HepG2 (cell line): ENCODE measurements around the gene C10orf90. TPM values are rescaled to one million over a fixed set of nuclear protein-coding genes. Genes with fewer than 3 reads are reported as not detected.
A peak's percentile ranks its signal among the peaks of the same experiment; 100 is the strongest.

Experiments used
- ATAC-seq: fragments of 200-7000 bp; cut with Tn5 transposase; 3 replicates; pipeline ENCODE4 v1.9.1; 2020; ENCODE audit warnings: mild to moderate bottlenecking, moderate library complexity
- BruUV-seq: library from RNA; stranded (reverse); fragments of 400-500 nt; replicated peaks from 2 replicates; lab custom pipeline; 2021; lab: Mats Ljungman, UMichigan
- CTCF ChIA-PET: fragments of 300-600 bp; formaldehyde crosslinking; extraction: SDS; loops from one replicate; lab custom pipeline; 2021; ENCODE audit warnings: low total read pairs, inconsistent platforms, low intra/inter-chr PET ratio; lab: Yijun Ruan, JAX
- POLR2A ChIA-PET: fragments of 350-600 bp; sonication (Branson Sonifier 250); formaldehyde crosslinking; loops from one replicate; lab custom pipeline; 2020; ENCODE audit warnings: antibody characterized with exemption, inconsistent platforms; lab: Yijun Ruan, JAX
- DNase-seq: peaks from one replicate; pipeline ENCODE4 v3.0.0-alpha.2; 2015; ENCODE audit warnings: low spot score
- FAIRE-seq: peaks from 3 replicates; lab custom pipeline; 2011; peaks lifted over from hg19 to GRCh38; lab: Jason Lieb, UNC
- H2AFZ ChIP-seq: one replicate; pipeline ENCODE4 v1.6.1; 2011; ENCODE audit warnings: low read length, inconsistent platforms
- H3K27ac ChIP-seq: fragments of 300-600 bp; 3 replicates; pipeline ENCODE4 v1.8.0; 2011; ENCODE audit warnings: mixed run types, mild to moderate bottlenecking, mixed read lengths, low read length, inconsistent platforms; ENCODE audit not compliant: insufficient read depth; ENCODE audit errors: extremely low read length
- H3K27me3 ChIP-seq, 2 experiments: fragments of 200-600 bp in 1 of 2; 2 replicates in 1 of 2; 3 replicates in 1 of 2; pipeline versions ENCODE4 v1.6.0 to v1.8.0; 2011; ENCODE audit warnings: low read length in 2 of 2, mild to moderate bottlenecking in 2 of 2, moderate library complexity in 2 of 2, inconsistent platforms in 1 of 2; ENCODE audit not compliant: insufficient read depth in 2 of 2, control insufficient read depth in 1 of 2
- H3K36me3 ChIP-seq, 2 experiments: fragments of 200-600 bp in 1 of 2; replicated peaks in 1 of 2; 2 replicates in 1 of 2; 3 replicates in 1 of 2; pipeline versions ENCODE4 v1.5.1 to v1.8.0; 2011; ENCODE audit warnings: low read length in 2 of 2, inconsistent platforms in 1 of 2; ENCODE audit not compliant: insufficient read depth in 2 of 2, control insufficient read depth in 1 of 2
- H3K4me1 ChIP-seq: 2 replicates; pipeline ENCODE4 v1.5.1; 2012; ENCODE audit warnings: low read length, inconsistent platforms; ENCODE audit not compliant: insufficient read depth
- H3K4me2 ChIP-seq: 2 replicates; pipeline ENCODE4 v1.6.0; 2011; ENCODE audit warnings: low read depth, low read length, inconsistent platforms
- H3K4me3 ChIP-seq, 3 experiments: fragments of 200-600 bp in 1 of 3; sonication (generic), shearing (Covaris generic) in 1 of 3; replicated peaks in 1 of 3; 2 replicates each; pipeline ENCODE4 v1.5.1; 2011 to 2016; ENCODE audit warnings: low read length in 3 of 3, inconsistent platforms in 2 of 3, low read depth in 2 of 3, mild to moderate bottlenecking in 2 of 3, control low read depth in 1 of 3, mixed read lengths in 1 of 3; ENCODE audit not compliant: insufficient read depth in 1 of 3
- H3K79me2 ChIP-seq: one replicate; pipeline ENCODE4 v1.6.1; 2011; ENCODE audit warnings: low read length, inconsistent platforms; ENCODE audit not compliant: insufficient read depth
- H3K9ac ChIP-seq: 2 replicates; pipeline ENCODE4 v1.6.0; 2011; ENCODE audit warnings: mild to moderate bottlenecking, low read depth, low read length, inconsistent platforms; ENCODE audit not compliant: insufficient read depth
- H3K9me3 ChIP-seq: 2 replicates; pipeline ENCODE4 v1.5.1; 2012; ENCODE audit warnings: mild to moderate bottlenecking, low read length
- H4K20me1 ChIP-seq: 2 replicates; pipeline ENCODE4 v1.6.0; 2011; ENCODE audit warnings: inconsistent platforms, mild to moderate bottlenecking, low read length, moderate library complexity; ENCODE audit not compliant: insufficient read depth
- CREB1 ChIP-seq, 2 experiments: fragments of 450-650 bp in 1 of 2; IDR thresholded peaks; 2 replicates each; pipeline ENCODE4 v1.6.1; 2016 to 2017; ENCODE audit warnings: control low read depth in 1 of 2, mild to moderate bottlenecking in 1 of 2, missing compliant biosample characterization in 1 of 2, missing genetic modification characterization in 1 of 2
- CTCF ChIP-seq: sonication (generic); formaldehyde crosslinking; IDR thresholded peaks from 2 replicates; pipeline ENCODE4 v1.5.0; 2020; ENCODE audit warnings: mild to moderate bottlenecking, missing genetic modification reagents, moderate library complexity
- DR1 ChIP-seq: sonication (generic); formaldehyde crosslinking; IDR thresholded peaks from 2 replicates; pipeline ENCODE4 v1.8.0; 2021; ENCODE audit warnings: mild to moderate bottlenecking, missing genetic modification reagents, inconsistent platforms
- SNRNP70 ChIP-seq: fragments of 200-400 bp; formaldehyde crosslinking; IDR thresholded peaks from 2 replicates; pipeline ENCODE4 v1.6.1; 2017; ENCODE audit warnings: mild to moderate bottlenecking, low read depth, low read length, moderate library complexity
- ZNF496 ChIP-seq: sonication (generic); formaldehyde crosslinking; IDR thresholded peaks from 2 replicates; pipeline ENCODE4 v1.8.1; 2023; ENCODE audit warnings: mild to moderate bottlenecking, moderate library complexity, missing genetic modification reagents; ENCODE audit not compliant: insufficient replicate concordance
- ZNF879 ChIP-seq: sonication (generic); formaldehyde crosslinking; IDR thresholded peaks from 2 replicates; pipeline ENCODE4 v1.8.1; 2023; ENCODE audit warnings: missing genetic modification reagents
- WGBS: methylation state at CpG from one replicate; pipeline ENCODE4 v1.1.6; 2017; ENCODE audit warnings: low lambda C conversion rate; 5-methylcytosine and 5-hydroxymethylcytosine counted together
- in situ Hi-C: cut with HindIII; loops from 2 replicates; pipeline ENCODE4 v1.10.0; 2017; ENCODE audit warnings: low pct_unique_long_range_greater_than_20kb; ENCODE audit not compliant: extremely low pct_ligation_motif_present
- intact Hi-C: fragments of 100-400 bp; cut with micrococcal nuclease; formaldehyde crosslinking; loops from one replicate; pipeline ENCODE4 v1.10.0; 2022; ENCODE audit not compliant: unreplicated experiment
- polyA plus RNA-seq, 8 experiments: library from polyadenylated mRNA; depleted of rRNA in 3 of 8; stranded (reverse) in 7 of 8; unstranded in 1 of 8; fragments of >200 nt; fragmentation: Illumina TruSeq in 4 of 8; extraction: Trizol in 4 of 8; gene quantifications; 2 replicates each; pipeline versions ENCODE4 v1.2.1 to v1.2.3, GENCODE V29; 2011 to 2016; ENCODE audit warnings: low read depth in 4 of 8, missing spikeins in 1 of 8, mixed read lengths in 1 of 8; ENCODE audit not compliant: insufficient read depth in 1 of 8
- total RNA-seq, 5 experiments: library from RNA; depleted of rRNA; stranded (reverse); fragments of >200 nt; fragmentation: Illumina TruSeq; extraction: Trizol; gene quantifications; 2 replicates each; pipeline ENCODE4 v1.2.3, GENCODE V29; 2016; ENCODE audit warnings: low read depth in 1 of 5

C10orf90 gene
- total and polyA plus RNA-seq, 2 of the 13 experiments (the other 11 are each of a cell fraction or from before 2014, with no cell fraction given), result not detected

- TF ChIP-seq CTCF (CRISPR knock-in tag) (no peak), DR1 (no peak), ZNF496 (CRISPR knock-in tag) (no peak), ZNF879 (CRISPR knock-in tag) (no peak)
These were observed 82.5 kb downstream of the C10orf90 start (continued) for GRCh38 chr10:126588024-126588423.

GRCh38 chr10:126586878-126587277 is 83.6 kb downstream of the C10orf90 start:
- no TSS peak for BruUV-seq
- ChIA-PET POLR2A (no interaction called here), CTCF (no interaction called here)
- no peak for DNase-seq
- in situ Hi-C loops (no loop called here), intact Hi-C loops (no loop called here)
- no peaks in the 10 kb centered on the region for H3K36me3 ChIP-seq
- H3K27ac ChIP-seq, result no peak overlapping the region
- H3K4me3 ChIP-seq, result no peak overlapping the region
- no peaks in the 10 kb centered on the region for H3K4me1 ChIP-seq
- H2AFZ ChIP-seq, result no peak overlapping the region
- no peaks in the 10 kb centered on the region for H3K9me3 ChIP-seq
- H3K4me2 ChIP-seq, result no peak overlapping the region
- ATAC-seq, result no peak
- H4K20me1 ChIP-seq, result no peaks in the 10 kb centered on the region
- TF ChIP-seq SNRNP70 (no peak), CREB1 (IDR thresholded peaks at IDR 0.05) (peak; percentile 77), CREB1 (CRISPR knock-in tag; IDR thresholded peaks at IDR 0.05) (no peak)
- peaks cover 0 to 4% of the 10 kb centered on the region in 2 experiments; a peak in 1 of 5 replicates for H3K27me3 ChIP-seq
- H3K79me2 ChIP-seq, result no peaks in the 10 kb centered on the region
- WGBS, result 10% methylated on average over 5 of the region's 5 CpGs
- H3K9ac ChIP-seq, result no peak overlapping the region
- no peak for FAIRE-seq
